CD4-positive, alpha-beta T cell treated with Interleukin-21 for 1 hour (primary cell): ENCODE measurements around the gene PSMG2.
A peak's percentile ranks its signal among the peaks of the same experiment; 100 is the strongest.

ENCODE experiments used
- DNase-seq: peaks from one replicate; pipeline ENCODE4 v3.0.0-alpha.2; 2020

Gene PSMG2

DNA sequence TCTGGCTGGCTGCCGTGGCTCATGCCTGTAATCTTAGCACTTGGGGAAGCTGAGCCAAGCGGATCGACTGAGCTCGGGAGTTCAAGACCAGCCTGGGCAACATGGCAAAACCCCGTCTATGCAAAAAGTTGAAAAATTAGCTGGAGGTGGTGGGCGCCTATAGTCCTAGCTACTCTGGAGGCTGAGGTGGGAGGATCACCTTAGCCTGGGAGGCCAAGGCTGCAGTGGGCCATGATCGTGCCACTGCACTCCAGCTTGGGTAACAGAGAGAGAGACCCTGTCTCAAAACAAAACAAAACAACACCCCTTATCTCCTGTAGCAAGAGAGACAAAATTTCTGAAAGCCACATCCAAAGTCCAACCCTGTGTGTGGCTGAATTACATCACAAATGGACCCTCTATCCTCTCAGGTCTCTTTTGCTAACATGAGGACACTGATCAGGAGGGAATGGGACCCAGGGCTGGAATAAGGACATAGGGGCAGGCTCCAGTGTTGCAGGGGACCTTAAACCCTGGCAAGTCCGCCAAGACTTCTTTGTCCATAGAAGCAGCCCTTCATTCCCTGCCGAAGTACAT, 64.8 kb downstream of the PSMG2 start:
- no peak for DNase-seq

- no peak for DNase-seq
These were observed 65.8 kb downstream of the PSMG2 start for GRCh38 chr18:12768625-12769024.

DNA sequence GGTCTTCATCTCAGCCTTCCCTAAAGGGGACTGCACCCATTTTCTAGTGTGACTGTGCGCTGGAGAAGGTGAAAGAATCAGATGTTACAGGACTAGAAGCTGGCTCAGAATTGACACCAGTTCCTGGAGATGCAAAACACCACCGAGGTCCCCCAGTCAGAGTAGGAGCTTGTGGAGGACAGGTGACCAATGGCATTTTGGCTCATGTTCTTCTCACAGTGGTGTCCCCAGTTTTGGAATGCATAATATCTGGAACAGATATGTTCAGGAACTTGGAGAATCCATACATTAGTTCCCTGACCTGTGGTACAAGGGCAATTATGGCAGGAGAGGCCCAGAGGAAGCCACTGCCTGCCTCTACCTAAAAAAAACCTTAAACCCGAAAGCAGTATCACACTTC, 66.3 kb downstream of the PSMG2 start:
- no peak for DNase-seq

- no peak for DNase-seq
These were observed 67.0 kb downstream of the PSMG2 start for GRCh38 chr18:12769644-12770440.

DNA sequence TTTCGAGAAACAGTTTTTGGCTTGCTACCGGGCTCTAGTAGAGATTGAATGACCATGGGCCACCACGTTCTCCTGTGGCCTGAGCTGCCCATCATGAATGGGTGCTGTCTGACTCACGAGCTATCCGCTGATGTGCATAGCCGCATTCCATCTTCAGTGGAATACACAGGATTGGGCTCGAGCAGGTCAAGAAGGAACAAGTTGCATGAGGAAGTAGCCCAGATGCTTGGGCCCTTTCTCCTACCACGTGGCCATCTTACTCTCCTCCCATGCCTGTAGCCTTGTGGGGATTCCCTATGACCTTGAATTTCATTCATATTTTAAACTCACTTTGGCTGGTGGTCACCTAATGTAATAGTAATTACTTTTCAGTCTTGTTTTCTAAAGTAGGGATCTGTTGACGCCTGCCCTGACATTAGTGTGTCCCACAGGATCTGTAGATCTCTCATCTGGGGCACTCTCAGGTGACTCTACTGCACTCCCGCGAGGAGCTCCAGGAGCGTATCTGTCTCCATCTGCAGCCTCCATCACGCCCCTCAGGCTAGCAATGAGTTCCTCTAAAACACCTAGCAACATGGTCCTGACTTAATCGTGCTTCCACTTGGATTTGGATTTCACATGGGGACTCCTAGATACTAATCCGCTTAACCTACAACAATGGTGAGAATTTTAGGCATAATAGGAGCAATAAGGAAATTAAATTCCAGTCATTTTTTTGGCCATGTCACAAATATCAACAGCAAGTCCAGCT, 67.8 kb downstream of the PSMG2 start:
- no peak for DNase-seq

GRCh38 chr18:12772111-12772510, 69.3 kb downstream of the PSMG2 start:
- DNase-seq, result no peak

GRCh38 chr18:12773369-12773768, 70.5 kb downstream of the PSMG2 start:
- no peak for DNase-seq

- peak; percentile 41 for DNase-seq
These were observed 72.1 kb downstream of the PSMG2 start for GRCh38 chr18:12774982-12775381.
